ENCODE data around the gene LPCAT1. TPM values are rescaled to one million over a fixed set of nuclear protein-coding genes. Genes with fewer than 3 reads are reported as not detected.

Gene LPCAT1
- total and polyA plus RNA-seq, 2 of the 13 experiments (the other 11 are each of a cell fraction or from before 2014, with no cell fraction given) = 29.8 to 90.6 TPM

DNA sequence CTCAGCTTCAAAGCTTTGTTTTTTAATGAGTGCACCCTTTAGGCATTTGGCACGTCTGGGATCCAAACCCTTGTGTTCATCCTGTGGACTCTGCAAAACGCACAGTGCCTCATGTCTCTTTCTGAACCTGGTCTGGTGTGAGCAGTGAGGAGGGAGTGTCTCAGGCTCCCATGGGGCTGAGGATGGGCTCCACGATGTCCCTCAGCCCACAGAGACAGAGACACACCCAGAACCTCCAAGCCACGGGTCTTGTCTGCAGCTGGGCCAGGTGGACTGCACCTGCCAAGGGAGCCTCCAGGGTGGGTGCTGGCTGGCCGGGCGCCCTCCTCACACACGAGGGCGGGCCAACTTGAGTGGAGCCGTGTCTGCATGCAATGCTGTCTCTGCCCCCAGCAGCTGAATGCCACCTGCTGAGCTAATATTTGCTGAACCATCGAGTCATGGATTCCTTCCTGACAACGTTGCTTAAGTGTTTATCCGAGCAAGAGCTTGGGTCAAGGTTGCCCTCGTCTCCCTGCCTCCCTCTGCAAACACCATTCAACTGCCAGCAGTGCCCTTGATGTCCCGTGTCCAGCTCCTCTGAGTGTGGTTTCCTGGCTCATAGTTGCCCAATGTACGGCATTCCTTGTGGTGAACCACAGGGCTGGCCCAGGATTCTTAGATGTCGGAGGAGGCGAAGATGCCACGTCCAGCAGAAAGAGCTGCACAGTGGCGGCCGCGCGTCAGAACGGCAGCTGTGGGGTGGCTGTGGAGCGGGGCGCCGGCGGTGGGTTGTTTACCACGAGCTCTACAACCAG lies 31.4 kb upstream of the LPCAT1 start (continued):
- TF ChIP-seq ZNF550 (CRISPR knock-in tag; IDR thresholded peaks at IDR 0.05; ENCODE audit: borderline replicate concordance) (no peak), AGO2 (optimal IDR thresholded peaks at IDR 0.05; ENCODE audit: low read depth, low read length) (no peak), ZKSCAN8 (CRISPR knock-in tag; IDR thresholded peaks at IDR 0.05; ENCODE audit: borderline replicate concordance) (peak; percentile 94), SRSF9 (IDR thresholded peaks at IDR 0.05; ENCODE audit: borderline replicate concordance, insufficient read depth, low read depth, low read length, poor library complexity, severe bottlenecking) (no peak), NBN (conservative IDR thresholded peaks at IDR 0.05) (no peak), GTF2F1 (IDR thresholded peaks at IDR 0.05; ENCODE audit: low read length) (no peak), ERF (CRISPR knock-in tag; IDR thresholded peaks at IDR 0.05) (peak; percentile 94), HOXA7 (CRISPR knock-in tag; IDR thresholded peaks at IDR 0.05) (no peak), ZNF776 (CRISPR knock-in tag; IDR thresholded peaks at IDR 0.05) (no peak; the same call in 1 of the 2 replicates), ZNF121 (CRISPR knock-in tag; IDR thresholded peaks at IDR 0.05) (peak; percentile 73), ZMYM4 (CRISPR knock-in tag; IDR thresholded peaks at IDR 0.05) (peak; percentile 78), CCAR2 (optimal IDR thresholded peaks at IDR 0.05; ENCODE audit: low read depth, low read length) (no peak), DMAP1 (CRISPR knock-in tag; IDR thresholded peaks at IDR 0.05) (peak; percentile 77), ZNF563 (CRISPR knock-in tag; IDR thresholded peaks at IDR 0.05) (peak; percentile 65; the same call in 1 of the 2 replicates), ZNF556 (CRISPR knock-in tag; IDR thresholded peaks at IDR 0.05; ENCODE audit: borderline replicate concordance) (no peak; the same call in 1 of the 2 replicates), ZFP82 (CRISPR knock-in tag; IDR thresholded peaks at IDR 0.05; ENCODE audit: borderline replicate concordance) (no peak), DR1 (CRISPR knock-in tag; IDR thresholded peaks at IDR 0.05) (no peak; the same call in 1 of the 2 replicates), JUND (CRISPR knock-in tag; IDR thresholded peaks at IDR 0.05) (peak; percentile 82), POLR2AphosphoS5 (IDR thresholded peaks at IDR 0.05; ENCODE audit: low read depth, low read length) (peak; percentile 22; the same call in 1 of the 2 replicates), CHD4 (IDR thresholded peaks at IDR 0.05; ENCODE audit: borderline replicate concordance, low read length) (no peak), ZNF282 (IDR thresholded peaks at IDR 0.05; ENCODE audit: partially characterized antibody) (no peak), TBX3 (IDR thresholded peaks at IDR 0.05; ENCODE audit: borderline replicate concordance) (peak; percentile 73; the same call in 1 of the 2 replicates)
- TF ChIP-seq, protein P1, sequence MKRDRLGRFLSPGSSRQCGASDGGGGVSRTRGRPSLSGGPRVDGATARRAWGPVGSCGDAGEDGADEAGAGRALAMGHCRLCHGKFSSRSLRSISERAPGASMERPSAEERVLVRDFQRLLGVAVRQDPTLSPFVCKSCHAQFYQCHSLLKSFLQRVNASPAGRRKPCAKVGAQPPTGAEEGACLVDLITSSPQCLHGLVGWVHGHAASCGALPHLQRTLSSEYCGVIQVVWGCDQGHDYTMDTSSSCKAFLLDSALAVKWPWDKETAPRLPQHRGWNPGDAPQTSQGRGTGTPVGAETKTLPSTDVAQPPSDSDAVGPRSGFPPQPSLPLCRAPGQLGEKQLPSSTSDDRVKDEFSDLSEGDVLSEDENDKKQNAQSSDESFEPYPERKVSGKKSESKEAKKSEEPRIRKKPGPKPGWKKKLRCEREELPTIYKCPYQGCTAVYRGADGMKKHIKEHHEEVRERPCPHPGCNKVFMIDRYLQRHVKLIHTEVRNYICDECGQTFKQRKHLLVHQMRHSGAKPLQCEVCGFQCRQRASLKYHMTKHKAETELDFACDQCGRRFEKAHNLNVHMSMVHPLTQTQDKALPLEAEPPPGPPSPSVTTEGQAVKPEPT (CRISPR knock-in tag; IDR thresholded peaks at IDR 0.05; ENCODE audit: low read depth) = no peak
- TF ChIP-seq, protein P2, sequence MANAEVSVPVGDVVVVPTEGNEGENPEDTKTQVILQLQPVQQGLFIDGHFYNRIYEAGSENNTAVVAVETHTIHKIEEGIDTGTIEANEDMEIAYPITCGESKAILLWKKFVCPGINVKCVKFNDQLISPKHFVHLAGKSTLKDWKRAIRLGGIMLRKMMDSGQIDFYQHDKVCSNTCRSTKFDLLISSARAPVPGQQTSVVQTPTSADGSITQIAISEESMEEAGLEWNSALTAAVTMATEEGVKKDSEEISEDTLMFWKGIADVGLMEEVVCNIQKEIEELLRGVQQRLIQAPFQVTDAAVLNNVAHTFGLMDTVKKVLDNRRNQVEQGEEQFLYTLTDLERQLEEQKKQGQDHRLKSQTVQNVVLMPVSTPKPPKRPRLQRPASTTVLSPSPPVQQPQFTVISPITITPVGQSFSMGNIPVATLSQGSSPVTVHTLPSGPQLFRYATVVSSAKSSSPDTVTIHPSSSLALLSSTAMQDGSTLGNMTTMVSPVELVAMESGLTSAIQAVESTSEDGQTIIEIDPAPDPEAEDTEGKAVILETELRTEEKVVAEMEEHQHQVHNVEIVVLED (CRISPR knock-in tag; IDR thresholded peaks at IDR 0.05; ENCODE audit: borderline replicate concordance) = peak; percentile 58; the same call in 1 of the 2 replicates
- TF ChIP-seq, protein P3, sequence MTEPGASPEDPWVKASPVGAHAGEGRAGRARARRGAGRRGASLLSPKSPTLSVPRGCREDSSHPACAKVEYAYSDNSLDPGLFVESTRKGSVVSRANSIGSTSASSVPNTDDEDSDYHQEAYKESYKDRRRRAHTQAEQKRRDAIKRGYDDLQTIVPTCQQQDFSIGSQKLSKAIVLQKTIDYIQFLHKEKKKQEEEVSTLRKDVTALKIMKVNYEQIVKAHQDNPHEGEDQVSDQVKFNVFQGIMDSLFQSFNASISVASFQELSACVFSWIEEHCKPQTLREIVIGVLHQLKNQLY (CRISPR knock-in tag; IDR thresholded peaks at IDR 0.05) = peak; percentile 90; the same call in 1 of the 2 replicates
- TF ChIP-seq, protein P4, sequence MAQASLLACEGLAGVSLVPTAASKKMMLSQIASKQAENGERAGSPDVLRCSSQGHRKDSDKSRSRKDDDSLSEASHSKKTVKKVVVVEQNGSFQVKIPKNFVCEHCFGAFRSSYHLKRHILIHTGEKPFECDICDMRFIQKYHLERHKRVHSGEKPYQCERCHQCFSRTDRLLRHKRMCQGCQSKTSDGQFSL (CRISPR knock-in tag; IDR thresholded peaks at IDR 0.05) = no peak

Data from HepG2 (cell line).